Natural killer cell treated with Interleukin-12 subunit alpha and Interleukin-12 subunit beta and Interleukin-15 and Interleukin-18, amount 100 ng/mL, for 72 hours (primary cell): ENCODE results near the gene DHX58. TPM values are rescaled to one million over a fixed set of nuclear protein-coding genes. Genes with fewer than 3 reads are reported as not detected.

Experiments
- ATAC-seq, 2 donors: fragments of 150-1000 bp; cut with Tn5 transposase in 1 of 2; sonication (Bioruptor Pico), chemical (Tn5 transposase) in 1 of 2; 2 replicates each; pipeline ENCODE4 v1.10.0; 2021
- DNase-seq: peaks from one replicate; pipeline ENCODE4 v3.0.0; 2022; ENCODE audit warnings: low spot score
- H3K27ac Mint-ChIP-seq, 2 donors: 1 replicate in 1 of 2; 2 replicates in 1 of 2; pipeline ENCODE4 v1.8.0; 2022; ENCODE audit warnings: mixed read lengths in 2 of 2, mild to moderate bottlenecking in 1 of 2, moderate library complexity in 1 of 2
- H3K27me3 Mint-ChIP-seq, 2 donors: 1 replicate in 1 of 2; 2 replicates in 1 of 2; pipeline ENCODE4 v1.8.0; 2022; ENCODE audit warnings: mixed read lengths in 2 of 2
- H3K36me3 Mint-ChIP-seq: one replicate; pipeline ENCODE4 v1.8.0; 2022; ENCODE audit warnings: mixed read lengths
- H3K4me1 Mint-ChIP-seq, 2 donors: 1 replicate in 1 of 2; 2 replicates in 1 of 2; pipeline ENCODE4 v1.8.0; 2022; ENCODE audit warnings: low read depth in 2 of 2, mixed read lengths in 2 of 2, mild to moderate bottlenecking in 1 of 2
- H3K4me3 Mint-ChIP-seq: one replicate; pipeline ENCODE4 v1.8.0; 2022; ENCODE audit warnings: mixed read lengths
- H3K9me3 Mint-ChIP-seq: 2 replicates; pipeline ENCODE4 v1.8.0; 2022; ENCODE audit warnings: mixed read lengths
- total RNA-seq, 2 donors: library from RNA; stranded (reverse); gene quantifications; one replicate each; pipeline ENCODE4 v1.2.3, GENCODE V29; 2022

DHX58 gene
- total RNA-seq, 2 donors from 2014 or later = 7.0 to 7.6 TPM

- Mint-ChIP-seq H3K27ac (no peak overlapping the region), H3K27me3 (peaks cover 5 to 12% of the 10 kb centered on the region in 2 donors), H3K9me3 (no peaks in the 10 kb centered on the region), H3K4me1 (no peaks in the 10 kb centered on the region), H3K4me3 (no peak overlapping the region), H3K36me3 (no peaks in the 10 kb centered on the region)
- ATAC-seq (no peak), DNase-seq (no peak)
Measured at GRCh38 chr17:42076797-42077559, 35.5 kb downstream of the DHX58 start.

GRCh38 chr17:42075789-42076188 is 36.7 kb downstream of the DHX58 start:
- H3K9me3 Mint-ChIP-seq = no peaks in the 10 kb centered on the region
- no peak for DNase-seq
- H3K36me3 Mint-ChIP-seq = no peaks in the 10 kb centered on the region
- no peak for ATAC-seq
- no peaks in the 10 kb centered on the region for H3K4me1 Mint-ChIP-seq
- no peak overlapping the region for H3K4me3 Mint-ChIP-seq
- H3K27ac Mint-ChIP-seq = no peak overlapping the region
- peaks cover 8 to 12% of the 10 kb centered on the region in 2 donors for H3K27me3 Mint-ChIP-seq

- Mint-ChIP-seq H3K4me1 (no peaks in the 10 kb centered on the region), H3K36me3 (no peaks in the 10 kb centered on the region), H3K27me3 (peaks cover 8 to 12% of the 10 kb centered on the region in 2 donors), H3K4me3 (peak overlapping the region; percentile 17), H3K27ac (no peak overlapping the region), H3K9me3 (no peaks in the 10 kb centered on the region)
- ATAC-seq = peak; percentile 12 to 39
- DNase-seq = no peak
Measured at GRCh38 chr17:42072323-42073187, 40.0 kb downstream of the DHX58 start.

GRCh38 chr17:42071810-42072209 is 40.7 kb downstream of the DHX58 start:
- H3K27ac Mint-ChIP-seq = no peak overlapping the region
- H3K4me1 Mint-ChIP-seq = no peaks in the 10 kb centered on the region
- peaks cover 8 to 12% of the 10 kb centered on the region in 2 donors for H3K27me3 Mint-ChIP-seq
- no peak for ATAC-seq
- H3K4me3 Mint-ChIP-seq = peak overlapping the region; percentile 17
- H3K36me3 Mint-ChIP-seq = no peaks in the 10 kb centered on the region
- no peaks in the 10 kb centered on the region for H3K9me3 Mint-ChIP-seq
- DNase-seq = no peak

GRCh38 chr17:42068979-42069378 is 43.5 kb downstream of the DHX58 start:
- Mint-ChIP-seq H3K36me3 (no peaks in the 10 kb centered on the region), H3K4me3 (no peak overlapping the region), H3K9me3 (no peaks in the 10 kb centered on the region), H3K4me1 (peaks cover 3 to 4% of the 10 kb centered on the region in 2 donors), H3K27ac (no peak overlapping the region), H3K27me3 (peaks cover 7 to 9% of the 10 kb centered on the region in 2 donors)
- ATAC-seq (no peak), DNase-seq (no peak)

- Mint-ChIP-seq H3K27ac (no peak overlapping the region), H3K9me3 (no peaks in the 10 kb centered on the region), H3K27me3 (peaks cover 0 to 3% of the 10 kb centered on the region in 2 donors), H3K36me3 (no peaks in the 10 kb centered on the region), H3K4me3 (no peak overlapping the region), H3K4me1 (peaks cover 9 to 12% of the 10 kb centered on the region in 2 donors)
- DNase-seq (no peak), ATAC-seq (peak in 1 of 2 donors; percentile 34)
Measured at GRCh38 chr17:42067371-42068091, 45.0 kb downstream of the DHX58 start.

GRCh38 chr17:42065201-42065600 is 47.3 kb downstream of the DHX58 start:
- no peak overlapping the region for H3K27ac Mint-ChIP-seq
- peaks cover 9 to 12% of the 10 kb centered on the region in 2 donors for H3K4me1 Mint-ChIP-seq
- H3K27me3 Mint-ChIP-seq = no peaks in the 10 kb centered on the region
- no peaks in the 10 kb centered on the region for H3K36me3 Mint-ChIP-seq
- DNase-seq = no peak
- no peaks in the 10 kb centered on the region for H3K9me3 Mint-ChIP-seq
- ATAC-seq = no peak
- H3K4me3 Mint-ChIP-seq = no peak overlapping the region

GRCh38 chr17:42062681-42063080 is 49.8 kb downstream of the DHX58 start:
- peaks cover 9 to 12% of the 10 kb centered on the region in 2 donors for H3K4me1 Mint-ChIP-seq
- H3K36me3 Mint-ChIP-seq = no peaks in the 10 kb centered on the region
- H3K9me3 Mint-ChIP-seq = no peaks in the 10 kb centered on the region
- DNase-seq (no peak), ATAC-seq (no peak)
- no peaks in the 10 kb centered on the region for H3K27me3 Mint-ChIP-seq
- H3K27ac Mint-ChIP-seq = no peak overlapping the region
- H3K4me3 Mint-ChIP-seq = no peak overlapping the region

- Mint-ChIP-seq H3K9me3 (no peaks in the 10 kb centered on the region), H3K4me1 (peaks cover 9 to 12% of the 10 kb centered on the region in 2 donors), H3K27ac (no peak overlapping the region), H3K36me3 (no peaks in the 10 kb centered on the region), H3K27me3 (no peaks in the 10 kb centered on the region), H3K4me3 (no peak overlapping the region)
- ATAC-seq (no peak), DNase-seq (no peak)
Measured at GRCh38 chr17:42061646-42062487, 50.6 kb downstream of the DHX58 start.

GRCh38 chr17:42060231-42060630 is 52.3 kb downstream of the DHX58 start:
- H3K27ac Mint-ChIP-seq = no peak overlapping the region
- ATAC-seq (no peak), DNase-seq (no peak)
- no peaks in the 10 kb centered on the region for H3K27me3 Mint-ChIP-seq
- H3K9me3 Mint-ChIP-seq = no peaks in the 10 kb centered on the region
- no peaks in the 10 kb centered on the region for H3K36me3 Mint-ChIP-seq
- H3K4me3 Mint-ChIP-seq = no peak overlapping the region
- peaks cover 9 to 12% of the 10 kb centered on the region in 2 donors for H3K4me1 Mint-ChIP-seq

- DNase-seq (no peak), ATAC-seq (no peak)
- Mint-ChIP-seq H3K4me3 (no peak overlapping the region), H3K27me3 (peaks cover 0 to 2% of the 10 kb centered on the region in 2 donors), H3K4me1 (peaks cover 9 to 12% of the 10 kb centered on the region in 2 donors), H3K27ac (no peak overlapping the region), H3K9me3 (no peaks in the 10 kb centered on the region), H3K36me3 (no peaks in the 10 kb centered on the region)
Measured at GRCh38 chr17:42059815-42060214, 52.7 kb downstream of the DHX58 start.

GRCh38 chr17:42058063-42058462 is 54.5 kb downstream of the DHX58 start:
- Mint-ChIP-seq H3K4me1 (no peaks in the 10 kb centered on the region), H3K36me3 (no peaks in the 10 kb centered on the region), H3K9me3 (no peaks in the 10 kb centered on the region), H3K27me3 (peaks cover 0 to 5% of the 10 kb centered on the region in 2 donors), H3K27ac (no peak overlapping the region), H3K4me3 (no peak overlapping the region)
- no peak for ATAC-seq
- no peak for DNase-seq

GRCh38 chr17:42056635-42057034 is 55.9 kb downstream of the DHX58 start:
- Mint-ChIP-seq H3K4me1 (no peaks in the 10 kb centered on the region), H3K9me3 (no peaks in the 10 kb centered on the region), H3K36me3 (no peaks in the 10 kb centered on the region), H3K27me3 (peaks cover 13 to 19% of the 10 kb centered on the region in 2 donors), H3K27ac (no peak overlapping the region), H3K4me3 (no peak overlapping the region)
- DNase-seq (no peak), ATAC-seq (no peak)
